ENCODE results near the gene CHCT1.
"Not testable (repeated sequence)": the region's sequence is repeated elsewhere in the genome, so short reads cannot be mapped to it uniquely, and the experiment has no call there.

CHCT1 gene

GRCh38 chr17:60422162-60422665 lies at the start of gene CHCT1:
Gene CHCT1 (plus strand): TSS chr17:60422489. CDS start chr17:60422593, 104 bp downstream.
- Histone ChIP-seq H3K4me1 (ENCODE audit: control insufficient read depth in 1 of 2, insufficient read depth in 2 of 2, low read length in 2 of 2) (peaks cover 0 to 4% of the 10 kb centered on the region in 2 donors), H3K27me3 (ENCODE audit: control insufficient read depth in 1 of 2, insufficient read depth in 2 of 2, low read length in 2 of 2) (no peaks in the 10 kb centered on the region), H3K9ac (ENCODE audit: low read depth in 1 of 2, low read length in 2 of 2) (peak within 1 kb of the TSS; percentile 26 to 57), H3K9me3 (ENCODE audit: control insufficient read depth in 1 of 2, low read length in 2 of 2) (no peaks in the 10 kb centered on the region), H3K4me3 (ENCODE audit: low read depth in 1 of 2, low read length in 2 of 2) (peak within 1 kb of the TSS; percentile 71 to 73), H3K36me3 (ENCODE audit: control insufficient read depth in 1 of 2, insufficient read depth in 2 of 2, low read length in 2 of 2) (no peaks in the 10 kb centered on the region), H3K27ac (ENCODE audit: low read depth, low read length) (no peak within 1 kb of the TSS)

- no peaks in the 10 kb centered on the region for H3K9me3 ChIP-seq (ENCODE audit: control insufficient read depth in 1 of 2, low read length in 2 of 2)
- H3K4me3 ChIP-seq (ENCODE audit: low read depth in 1 of 2, low read length in 2 of 2): no peak overlapping the region
- H3K4me1 ChIP-seq (ENCODE audit: control insufficient read depth in 1 of 2, insufficient read depth in 2 of 2, low read length in 2 of 2): peaks cover 3 to 8% of the 10 kb centered on the region in 2 donors
- H3K27ac ChIP-seq (ENCODE audit: low read depth, low read length): no peak overlapping the region
- H3K9ac ChIP-seq (ENCODE audit: low read depth in 1 of 2, low read length in 2 of 2): no peak overlapping the region
- H3K36me3 ChIP-seq (ENCODE audit: control insufficient read depth in 1 of 2, insufficient read depth in 2 of 2, low read length in 2 of 2): no peaks in the 10 kb centered on the region
- H3K27me3 ChIP-seq (ENCODE audit: control insufficient read depth in 1 of 2, insufficient read depth in 2 of 2, low read length in 2 of 2): no peaks in the 10 kb centered on the region
These were observed 49.4 kb upstream of the CHCT1 start for GRCh38 chr17:60372790-60373483.

- H3K4me3 ChIP-seq (ENCODE audit: low read depth in 1 of 2, low read length in 2 of 2); H3K9ac ChIP-seq (ENCODE audit: low read depth in 1 of 2, low read length in 2 of 2); H3K27ac ChIP-seq (ENCODE audit: low read depth, low read length): not testable (repeated sequence)
These were observed 44.1 kb upstream of the CHCT1 start for GRCh38 chr17:60378187-60378586.

GRCh38 chr17:60379461-60379860 lies 42.8 kb upstream of the CHCT1 start:
- not testable (repeated sequence) for H3K36me3 ChIP-seq (ENCODE audit: control insufficient read depth in 1 of 2, insufficient read depth in 2 of 2, low read length in 2 of 2)

More at GRCh38 chr17:60378187-60378586, 44.1 kb upstream of the CHCT1 start:
- H3K36me3 ChIP-seq (ENCODE audit: control insufficient read depth in 1 of 2, insufficient read depth in 2 of 2, low read length in 2 of 2); H3K27me3 ChIP-seq (ENCODE audit: control insufficient read depth in 1 of 2, insufficient read depth in 2 of 2, low read length in 2 of 2); H3K4me1 ChIP-seq (ENCODE audit: control insufficient read depth in 1 of 2, insufficient read depth in 2 of 2, low read length in 2 of 2); H3K9me3 ChIP-seq (ENCODE audit: control insufficient read depth in 1 of 2, low read length in 2 of 2): not testable (repeated sequence)

GRCh38 chr17:60381958-60382357 lies 40.3 kb upstream of the CHCT1 start:
- H3K27me3 ChIP-seq (ENCODE audit: control insufficient read depth in 1 of 2, insufficient read depth in 2 of 2, low read length in 2 of 2): no peaks in the 10 kb centered on the region
- peaks cover 0 to 3% of the 10 kb centered on the region in 2 donors for H3K4me1 ChIP-seq (ENCODE audit: control insufficient read depth in 1 of 2, insufficient read depth in 2 of 2, low read length in 2 of 2)
- H3K27ac ChIP-seq (ENCODE audit: low read depth, low read length): no peak overlapping the region
- no peaks in the 10 kb centered on the region for H3K9me3 ChIP-seq (ENCODE audit: control insufficient read depth in 1 of 2, low read length in 2 of 2)
- no peaks in the 10 kb centered on the region for H3K36me3 ChIP-seq (ENCODE audit: control insufficient read depth in 1 of 2, insufficient read depth in 2 of 2, low read length in 2 of 2)
- no peak overlapping the region for H3K4me3 ChIP-seq (ENCODE audit: low read depth in 1 of 2, low read length in 2 of 2)
- no peak overlapping the region for H3K9ac ChIP-seq (ENCODE audit: low read depth in 1 of 2, low read length in 2 of 2)

More at GRCh38 chr17:60379461-60379860, 42.8 kb upstream of the CHCT1 start:
- H3K27ac ChIP-seq (ENCODE audit: low read depth, low read length); H3K4me3 ChIP-seq (ENCODE audit: low read depth in 1 of 2, low read length in 2 of 2); H3K9me3 ChIP-seq (ENCODE audit: control insufficient read depth in 1 of 2, low read length in 2 of 2); H3K27me3 ChIP-seq (ENCODE audit: control insufficient read depth in 1 of 2, insufficient read depth in 2 of 2, low read length in 2 of 2); H3K9ac ChIP-seq (ENCODE audit: low read depth in 1 of 2, low read length in 2 of 2); H3K4me1 ChIP-seq (ENCODE audit: control insufficient read depth in 1 of 2, insufficient read depth in 2 of 2, low read length in 2 of 2): not testable (repeated sequence)

- H3K27me3 ChIP-seq (ENCODE audit: control insufficient read depth in 1 of 2, insufficient read depth in 2 of 2, low read length in 2 of 2): no peaks in the 10 kb centered on the region
- H3K27ac ChIP-seq (ENCODE audit: low read depth, low read length): no peak overlapping the region
- no peaks in the 10 kb centered on the region for H3K9me3 ChIP-seq (ENCODE audit: control insufficient read depth in 1 of 2, low read length in 2 of 2)
- H3K36me3 ChIP-seq (ENCODE audit: control insufficient read depth in 1 of 2, insufficient read depth in 2 of 2, low read length in 2 of 2): no peaks in the 10 kb centered on the region
- no peak overlapping the region for H3K4me3 ChIP-seq (ENCODE audit: low read depth in 1 of 2, low read length in 2 of 2)
- H3K4me1 ChIP-seq (ENCODE audit: control insufficient read depth in 1 of 2, insufficient read depth in 2 of 2, low read length in 2 of 2): peaks cover 0 to 3% of the 10 kb centered on the region in 2 donors
- H3K9ac ChIP-seq (ENCODE audit: low read depth in 1 of 2, low read length in 2 of 2): no peak overlapping the region
These were observed 38.9 kb upstream of the CHCT1 start for GRCh38 chr17:60383379-60383778.

- H3K27me3 ChIP-seq (ENCODE audit: control insufficient read depth in 1 of 2, insufficient read depth in 2 of 2, low read length in 2 of 2); H3K27ac ChIP-seq (ENCODE audit: low read depth, low read length); H3K4me3 ChIP-seq (ENCODE audit: low read depth in 1 of 2, low read length in 2 of 2); H3K9me3 ChIP-seq (ENCODE audit: control insufficient read depth in 1 of 2, low read length in 2 of 2); H3K9ac ChIP-seq (ENCODE audit: low read depth in 1 of 2, low read length in 2 of 2); H3K4me1 ChIP-seq (ENCODE audit: control insufficient read depth in 1 of 2, insufficient read depth in 2 of 2, low read length in 2 of 2); H3K36me3 ChIP-seq (ENCODE audit: control insufficient read depth in 1 of 2, insufficient read depth in 2 of 2, low read length in 2 of 2): not testable (repeated sequence)
These were observed 37.4 kb upstream of the CHCT1 start for GRCh38 chr17:60384921-60385320.

- H3K27ac ChIP-seq (ENCODE audit: low read depth, low read length): no peak overlapping the region
These were observed 35.9 kb upstream of the CHCT1 start for GRCh38 chr17:60386147-60387058.

GRCh38 chr17:60387666-60388065 lies 34.6 kb upstream of the CHCT1 start:
- no peak overlapping the region for H3K9ac ChIP-seq (ENCODE audit: low read depth in 1 of 2, low read length in 2 of 2)
- no peak overlapping the region for H3K4me3 ChIP-seq (ENCODE audit: low read depth in 1 of 2, low read length in 2 of 2)
- H3K4me1 ChIP-seq (ENCODE audit: control insufficient read depth in 1 of 2, insufficient read depth in 2 of 2, low read length in 2 of 2): peaks cover 16 to 20% of the 10 kb centered on the region in 2 donors
- H3K9me3 ChIP-seq (ENCODE audit: control insufficient read depth in 1 of 2, low read length in 2 of 2): no peaks in the 10 kb centered on the region
- no peaks in the 10 kb centered on the region for H3K27me3 ChIP-seq (ENCODE audit: control insufficient read depth in 1 of 2, insufficient read depth in 2 of 2, low read length in 2 of 2)
- H3K36me3 ChIP-seq (ENCODE audit: control insufficient read depth in 1 of 2, insufficient read depth in 2 of 2, low read length in 2 of 2): no peaks in the 10 kb centered on the region
- H3K27ac ChIP-seq (ENCODE audit: low read depth, low read length): no peak overlapping the region

More at GRCh38 chr17:60386147-60387058, 35.9 kb upstream of the CHCT1 start:
- no peak overlapping the region for H3K9ac ChIP-seq (ENCODE audit: low read depth in 1 of 2, low read length in 2 of 2)
- no peaks in the 10 kb centered on the region for H3K27me3 ChIP-seq (ENCODE audit: control insufficient read depth in 1 of 2, insufficient read depth in 2 of 2, low read length in 2 of 2)
- no peaks in the 10 kb centered on the region for H3K9me3 ChIP-seq (ENCODE audit: control insufficient read depth in 1 of 2, low read length in 2 of 2)
- no peaks in the 10 kb centered on the region for H3K36me3 ChIP-seq (ENCODE audit: control insufficient read depth in 1 of 2, insufficient read depth in 2 of 2, low read length in 2 of 2)
- H3K4me1 ChIP-seq (ENCODE audit: control insufficient read depth in 1 of 2, insufficient read depth in 2 of 2, low read length in 2 of 2): peaks cover 16 to 18% of the 10 kb centered on the region in 2 donors
- no peak overlapping the region for H3K4me3 ChIP-seq (ENCODE audit: low read depth in 1 of 2, low read length in 2 of 2)

- H3K36me3 ChIP-seq (ENCODE audit: control insufficient read depth in 1 of 2, insufficient read depth in 2 of 2, low read length in 2 of 2): no peaks in the 10 kb centered on the region
- H3K27me3 ChIP-seq (ENCODE audit: control insufficient read depth in 1 of 2, insufficient read depth in 2 of 2, low read length in 2 of 2): no peaks in the 10 kb centered on the region
- no peak overlapping the region for H3K27ac ChIP-seq (ENCODE audit: low read depth, low read length)
- H3K9me3 ChIP-seq (ENCODE audit: control insufficient read depth in 1 of 2, low read length in 2 of 2): no peaks in the 10 kb centered on the region
- H3K4me1 ChIP-seq (ENCODE audit: control insufficient read depth in 1 of 2, insufficient read depth in 2 of 2, low read length in 2 of 2): peaks cover 19 to 25% of the 10 kb centered on the region in 2 donors
- H3K9ac ChIP-seq (ENCODE audit: low read depth in 1 of 2, low read length in 2 of 2): no peak overlapping the region
- H3K4me3 ChIP-seq (ENCODE audit: low read depth in 1 of 2, low read length in 2 of 2): no peak overlapping the region
These were observed 33.5 kb upstream of the CHCT1 start for GRCh38 chr17:60388742-60389141.

All from duodenal mucosa (tissue), 2 donors.